AG10803 (cell line): ENCODE results near the gene ZC3H7B.

Experiments used
- DNase-seq: peaks from one replicate; pipeline ENCODE4 v3.0.0; 2010; ENCODE audit warnings: low read depth
- H3K4me3 ChIP-seq: 2 replicates; pipeline ENCODE4 v1.5.1; 2011; ENCODE audit warnings: mild to moderate bottlenecking, low read length, control low read depth
- TF ChIP-seq, protein P1 (sequence below): conservative IDR thresholded peaks from 2 replicates; pipeline ENCODE4 v1.5.1; 2011; ENCODE audit warnings: mild to moderate bottlenecking, low read length, control low read depth, inconsistent platforms

ZC3H7B gene

DNA sequence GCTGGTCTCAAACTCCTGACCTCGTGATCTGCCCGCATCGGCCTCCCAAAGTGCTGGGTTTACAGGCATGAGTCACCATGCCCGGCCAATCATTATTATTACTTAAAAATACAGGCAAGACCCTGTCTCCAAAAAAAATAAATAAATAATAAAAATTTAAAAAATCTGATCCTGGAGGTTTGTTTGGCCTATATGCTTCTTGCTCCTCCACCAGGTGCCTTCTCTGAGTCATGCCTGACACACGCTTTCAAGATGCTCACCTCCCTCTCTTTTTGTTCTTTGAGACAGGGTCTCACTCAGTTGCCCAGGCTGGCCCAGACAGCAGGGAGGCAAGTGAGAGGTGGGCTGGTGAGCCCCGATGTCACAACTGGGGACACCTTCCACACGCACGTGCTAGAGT lies 13.5 kb downstream of the ZC3H7B start:
- H3K4me3 ChIP-seq = no peak overlapping the region
- no peak for DNase-seq
- TF ChIP-seq, protein P1, sequence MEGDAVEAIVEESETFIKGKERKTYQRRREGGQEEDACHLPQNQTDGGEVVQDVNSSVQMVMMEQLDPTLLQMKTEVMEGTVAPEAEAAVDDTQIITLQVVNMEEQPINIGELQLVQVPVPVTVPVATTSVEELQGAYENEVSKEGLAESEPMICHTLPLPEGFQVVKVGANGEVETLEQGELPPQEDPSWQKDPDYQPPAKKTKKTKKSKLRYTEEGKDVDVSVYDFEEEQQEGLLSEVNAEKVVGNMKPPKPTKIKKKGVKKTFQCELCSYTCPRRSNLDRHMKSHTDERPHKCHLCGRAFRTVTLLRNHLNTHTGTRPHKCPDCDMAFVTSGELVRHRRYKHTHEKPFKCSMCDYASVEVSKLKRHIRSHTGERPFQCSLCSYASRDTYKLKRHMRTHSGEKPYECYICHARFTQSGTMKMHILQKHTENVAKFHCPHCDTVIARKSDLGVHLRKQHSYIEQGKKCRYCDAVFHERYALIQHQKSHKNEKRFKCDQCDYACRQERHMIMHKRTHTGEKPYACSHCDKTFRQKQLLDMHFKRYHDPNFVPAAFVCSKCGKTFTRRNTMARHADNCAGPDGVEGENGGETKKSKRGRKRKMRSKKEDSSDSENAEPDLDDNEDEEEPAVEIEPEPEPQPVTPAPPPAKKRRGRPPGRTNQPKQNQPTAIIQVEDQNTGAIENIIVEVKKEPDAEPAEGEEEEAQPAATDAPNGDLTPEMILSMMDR = no peak

DNA sequence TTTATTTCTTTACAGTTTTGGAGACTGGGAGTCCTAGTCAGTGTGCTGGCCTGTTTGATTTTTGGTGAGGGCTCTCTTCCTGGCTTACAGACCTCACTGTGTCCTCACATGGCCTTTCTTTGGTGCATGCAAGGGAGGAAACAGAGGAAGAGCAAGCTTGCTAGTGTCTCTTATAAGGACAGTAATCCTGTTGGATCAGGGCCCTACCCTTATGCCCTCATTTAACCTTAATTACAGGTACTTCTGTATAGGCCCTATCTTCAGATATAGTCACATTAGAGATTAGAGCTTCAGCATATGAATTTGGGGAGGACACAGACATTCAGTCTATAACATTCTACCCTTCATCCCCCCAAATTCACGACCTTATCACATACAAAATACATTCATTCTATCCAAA lies 14.3 kb downstream of the ZC3H7B start:
- DNase-seq = no peak
- TF ChIP-seq, protein P1 = no peak
- no peak overlapping the region for H3K4me3 ChIP-seq

DNA sequence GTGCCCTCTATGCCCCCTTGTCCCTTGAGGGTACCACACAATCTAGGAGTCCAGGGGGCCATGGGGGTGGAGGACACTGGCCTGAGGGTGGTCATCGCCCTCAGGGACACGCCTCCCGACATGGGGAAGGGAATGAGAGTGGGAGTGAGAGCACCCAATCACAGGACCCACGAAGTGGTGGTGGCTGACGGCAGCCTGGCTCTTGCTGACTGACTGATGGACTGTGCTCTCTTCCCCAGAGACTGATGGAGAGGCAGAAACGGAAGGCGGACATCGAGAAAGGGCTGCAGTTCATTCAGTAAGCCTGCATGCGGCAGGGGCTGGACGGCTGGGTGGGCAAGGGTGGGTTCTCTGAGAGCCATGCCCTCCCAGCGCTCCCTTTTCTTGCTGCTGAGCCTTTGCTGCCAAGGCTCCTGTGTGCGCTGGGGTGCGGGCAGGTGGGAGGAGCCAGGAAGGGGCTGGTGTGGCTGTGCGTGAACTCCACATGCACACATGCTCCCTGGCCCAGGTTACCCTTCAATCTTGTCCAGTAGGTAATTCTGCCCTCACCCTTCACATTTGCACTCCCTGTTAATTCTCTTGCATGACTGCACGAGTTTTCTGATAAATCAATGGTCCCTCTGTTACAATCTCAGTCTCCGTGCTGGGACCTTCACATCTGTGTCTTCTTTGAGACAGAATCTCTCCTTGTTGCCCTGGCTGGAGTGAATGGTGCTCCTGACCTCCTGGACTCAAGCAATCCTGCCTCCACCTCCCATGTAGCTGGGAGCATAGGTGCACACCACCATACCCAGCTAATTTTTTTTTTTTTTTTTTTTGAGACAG lies 19.3 kb downstream of the ZC3H7B start:
- TF ChIP-seq, protein P1 = no peak
- H3K4me3 ChIP-seq = no peak overlapping the region
- DNase-seq = no peak

DNA sequence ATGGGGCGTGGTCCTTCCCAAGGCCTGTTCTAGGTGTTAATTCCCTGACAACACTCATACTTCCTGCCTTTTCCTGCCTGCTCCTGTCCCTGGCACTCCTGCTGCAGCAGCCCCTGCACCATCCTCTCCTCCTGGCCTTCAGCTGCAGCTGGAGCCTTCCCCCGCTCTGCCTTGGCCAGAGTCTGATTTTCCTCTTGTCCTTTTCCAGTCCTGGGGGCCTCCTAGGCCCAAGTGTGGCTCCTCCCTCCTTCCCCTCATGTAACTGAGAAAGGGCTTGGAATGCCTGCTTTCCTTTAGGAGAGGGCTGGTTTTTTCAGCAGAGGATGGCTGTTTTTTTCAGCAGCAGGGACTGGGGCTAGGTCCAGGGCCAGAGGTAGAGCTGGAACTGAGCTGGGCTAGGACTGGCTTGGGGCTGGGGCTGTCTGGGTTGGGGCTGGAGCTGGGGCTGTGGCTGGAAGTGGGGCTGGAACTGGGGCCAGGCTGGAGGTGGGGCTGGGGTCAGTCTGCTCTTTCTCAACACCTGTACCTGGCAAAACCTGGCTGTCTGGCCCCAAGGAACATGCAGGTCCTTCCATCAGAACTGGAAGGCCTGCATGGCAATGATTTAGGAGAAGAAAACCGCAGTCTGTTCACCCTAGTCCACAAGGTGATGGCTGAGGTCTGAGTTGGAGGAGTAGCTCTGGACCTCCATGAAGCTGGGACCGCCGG lies 23.6 kb downstream of the ZC3H7B start:
- no peak overlapping the region for H3K4me3 ChIP-seq
- TF ChIP-seq, protein P1 = no peak
- no peak for DNase-seq

DNA sequence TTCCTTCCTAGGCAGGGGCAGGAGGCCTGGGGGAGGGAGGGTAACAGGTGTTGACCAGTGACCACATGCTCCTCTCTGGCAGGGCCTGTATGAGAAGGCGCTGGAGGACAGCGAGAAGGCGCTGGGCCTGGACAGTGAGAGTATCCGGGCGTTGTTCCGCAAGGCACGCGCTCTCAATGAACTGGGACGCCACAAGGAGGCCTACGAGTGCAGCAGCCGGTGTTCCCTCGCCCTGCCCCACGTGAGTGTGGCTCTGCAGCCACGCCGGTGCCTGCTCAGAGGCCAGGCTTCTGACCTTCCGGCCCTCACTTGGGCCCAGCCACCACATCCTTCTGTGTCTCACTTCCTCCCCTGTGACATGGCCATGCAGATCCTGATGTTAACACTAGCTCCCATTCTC lies 25.8 kb downstream of the ZC3H7B start:
- no peak for DNase-seq
- no peak overlapping the region for H3K4me3 ChIP-seq
- TF ChIP-seq, protein P1 = no peak

DNA sequence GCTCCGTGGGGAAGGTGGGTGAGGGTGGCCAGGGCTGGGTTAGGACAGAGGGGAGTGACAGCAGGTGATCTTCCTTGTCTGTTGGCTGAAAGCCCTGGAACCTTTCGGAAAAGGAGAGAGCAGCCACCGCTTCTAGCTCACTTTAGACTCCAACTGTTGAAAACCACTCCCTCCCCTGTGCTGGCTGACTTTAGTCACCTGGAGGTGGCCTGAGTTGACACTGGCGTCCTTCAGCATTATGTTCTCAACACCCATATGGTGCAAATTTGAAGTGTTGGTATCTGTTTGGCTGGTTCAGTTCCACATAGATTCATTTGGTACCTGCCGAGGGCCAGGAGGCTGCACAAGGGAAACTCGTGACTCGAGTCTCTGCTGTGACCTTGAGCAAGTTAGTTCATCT lies 28.8 kb downstream of the ZC3H7B start:
- TF ChIP-seq, protein P1 = no peak
- DNase-seq = no peak

More for the DNA sequence above, 28.8 kb downstream of the ZC3H7B start:
- H3K4me3 ChIP-seq = no peak overlapping the region
